Keratinocyte (primary cell): ENCODE results near the gene ZNF195. TPM values are rescaled to one million over a fixed set of nuclear protein-coding genes. Genes with fewer than 3 reads are reported as not detected.
A peak's percentile ranks its signal among the peaks of the same experiment; 100 is the strongest.

Experiments
- DNase-seq: peaks from one replicate; pipeline ENCODE4 v3.0.0-alpha.2; 2011; ENCODE audit warnings: low read depth, missing footprints, low spot score
- FAIRE-seq: peaks from 2 replicates; lab custom pipeline; 2011; peaks lifted over from hg19 to GRCh38; lab: Jason Lieb, UNC
- H2AFZ ChIP-seq: 2 replicates; pipeline ENCODE4 v1.6.0; 2012; ENCODE audit warnings: low read length, control low read depth, inconsistent platforms; ENCODE audit not compliant: control insufficient read depth
- H3K27ac ChIP-seq: 2 replicates; pipeline ENCODE4 v1.5.1; 2011; ENCODE audit warnings: low read length; ENCODE audit not compliant: control insufficient read depth, insufficient read depth
- H3K27me3 ChIP-seq: 3 replicates; pipeline ENCODE4 v1.6.0; 2011; ENCODE audit warnings: low read length; ENCODE audit not compliant: control insufficient read depth, insufficient read depth; ENCODE audit errors: extremely low read depth
- H3K36me3 ChIP-seq, 2 experiments: 2 replicates in 1 of 2; 3 replicates in 1 of 2; pipeline ENCODE4 v1.5.1; 2011; ENCODE audit warnings: low read length in 2 of 2, mild to moderate bottlenecking in 1 of 2; ENCODE audit not compliant: control insufficient read depth in 2 of 2, insufficient read depth in 2 of 2; ENCODE audit errors: extremely low read depth in 1 of 2
- H3K4me1 ChIP-seq: 3 replicates; pipeline ENCODE4 v1.5.1; 2011; ENCODE audit warnings: low read length; ENCODE audit not compliant: control insufficient read depth, insufficient read depth; ENCODE audit errors: extremely low read depth
- H3K4me2 ChIP-seq: 3 replicates; pipeline ENCODE4 v1.6.0; 2011; ENCODE audit warnings: low read depth, low read length; ENCODE audit not compliant: control insufficient read depth, insufficient read depth; ENCODE audit errors: extremely low read depth
- H3K4me3 ChIP-seq, 3 experiments: fragments of 200-600 bp in 1 of 3; sonication (generic) in 1 of 3; 2 replicates in 2 of 3; 3 replicates in 1 of 3; pipeline ENCODE4 v1.5.1; 2011 to 2016; ENCODE audit warnings: low read length in 3 of 3, mild to moderate bottlenecking in 3 of 3, control low read depth in 2 of 3, inconsistent platforms in 1 of 3, low read depth in 1 of 3, mixed read lengths in 1 of 3, mixed run types in 1 of 3, moderate library complexity in 1 of 3; ENCODE audit not compliant: control insufficient read depth in 2 of 3, insufficient read depth in 2 of 3; ENCODE audit errors: extremely low read depth in 1 of 3
- H3K79me2 ChIP-seq: 2 replicates; pipeline ENCODE4 v1.6.0; 2012; ENCODE audit warnings: low read length; ENCODE audit not compliant: control insufficient read depth, insufficient read depth
- H3K9ac ChIP-seq: 3 replicates; pipeline ENCODE4 v1.6.0; 2011; ENCODE audit warnings: low read length; ENCODE audit not compliant: control insufficient read depth, insufficient read depth; ENCODE audit errors: extremely low read depth
- H3K9me1 ChIP-seq: 3 replicates; pipeline ENCODE4 v1.6.0; 2011; ENCODE audit warnings: low read length; ENCODE audit not compliant: control insufficient read depth, insufficient read depth; ENCODE audit errors: extremely low read depth
- H3K9me3 ChIP-seq: 2 replicates; pipeline ENCODE4 v1.5.1; 2012; ENCODE audit warnings: low read depth, low read length; ENCODE audit not compliant: control insufficient read depth
- H4K20me1 ChIP-seq: 3 replicates; pipeline ENCODE4 v1.6.0; 2011; ENCODE audit warnings: low read length; ENCODE audit not compliant: control insufficient read depth, insufficient read depth; ENCODE audit errors: extremely low read depth
- EZH2 ChIP-seq: IDR thresholded peaks from one replicate; pipeline ENCODE4 v1.6.1; 2012; ENCODE audit warnings: inconsistent platforms, mild to moderate bottlenecking, low read length, moderate library complexity
- dilution Hi-C: fragments of 300-500 bp; cut with MboI; formaldehyde crosslinking; loops from one replicate; pipeline ENCODE4 v1.7.0; 2020; ENCODE audit warnings: low sequenced_read_pairs; ENCODE audit not compliant: extremely low pct_ligation_motif_present
- polyA plus RNA-seq, 5 experiments: library from polyadenylated mRNA; depleted of rRNA in 3 of 5; stranded (reverse) in 3 of 5; stranded (forward) in 1 of 5; unstranded in 1 of 5; fragments of >200 nt; gene quantifications; 1 replicate in 1 of 5; 2 replicates in 3 of 5; 3 replicates in 1 of 5; pipeline versions ENCODE4 v1.2.1 to v1.2.3, GENCODE V29; 2011 to 2012; ENCODE audit warnings: missing spikeins in 2 of 5, low read depth in 1 of 5, low replicate concordance in 1 of 5
- TF ChIP-seq, protein P1 (sequence below), 3 experiments: IDR thresholded peaks in 1 of 3; conservative IDR thresholded peaks in 1 of 3; optimal IDR thresholded peaks in 1 of 3; 2 replicates in 2 of 3; 3 replicates in 1 of 3; pipeline versions ENCODE3 to v1.5.1; 2011; ENCODE audit warnings: low read length in 3 of 3, mild to moderate bottlenecking in 3 of 3, moderate library complexity in 2 of 3, control low read depth in 1 of 3, inconsistent platforms in 1 of 3; ENCODE audit not compliant: insufficient read depth in 2 of 3; ENCODE audit errors: extremely low read depth in 1 of 3

ZNF195 gene
- polyA plus RNA-seq, 1 donor (not counting 4 experiments of a cell fraction or from before 2014, with no cell fraction given): 27.4 TPM

DNA sequence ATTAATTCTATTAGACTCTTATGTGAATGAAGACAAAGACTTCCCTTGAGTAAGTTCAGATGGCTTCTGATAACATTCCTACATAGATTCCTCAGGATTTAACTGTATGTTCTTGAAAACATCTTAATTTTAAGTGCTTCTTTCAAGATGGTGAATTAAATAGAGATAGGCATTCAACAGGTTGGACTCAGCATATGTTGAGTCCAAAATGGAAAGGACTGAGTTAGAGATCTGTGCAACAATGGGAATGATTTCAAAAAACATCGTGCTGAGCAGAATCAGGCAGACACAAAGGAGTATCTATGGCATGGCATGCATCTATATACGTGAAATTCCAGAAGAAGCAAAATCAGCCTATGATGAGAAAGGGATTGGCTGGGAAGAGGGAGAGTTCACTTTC is 36.2 kb downstream of the ZNF195 start:
- Histone ChIP-seq H3K9ac (no peak overlapping the region), H3K4me1 (peaks cover 7% of the 10 kb centered on the region), H3K9me3 (peaks cover 6% of the 10 kb centered on the region), H3K27ac (no peak overlapping the region), H2AFZ (no peak overlapping the region), H4K20me1 (no peaks in the 10 kb centered on the region), H3K79me2 (no peaks in the 10 kb centered on the region), H3K4me3 (no peak overlapping the region), H3K4me2 (no peak overlapping the region), H3K36me3 (no peaks in the 10 kb centered on the region), H3K9me1 (no peaks in the 10 kb centered on the region), H3K27me3 (peaks cover 6% of the 10 kb centered on the region)
- DNase-seq: no peak
- dilution Hi-C loops: no loop called here
- TF ChIP-seq EZH2: no peak
- TF ChIP-seq, protein P1, sequence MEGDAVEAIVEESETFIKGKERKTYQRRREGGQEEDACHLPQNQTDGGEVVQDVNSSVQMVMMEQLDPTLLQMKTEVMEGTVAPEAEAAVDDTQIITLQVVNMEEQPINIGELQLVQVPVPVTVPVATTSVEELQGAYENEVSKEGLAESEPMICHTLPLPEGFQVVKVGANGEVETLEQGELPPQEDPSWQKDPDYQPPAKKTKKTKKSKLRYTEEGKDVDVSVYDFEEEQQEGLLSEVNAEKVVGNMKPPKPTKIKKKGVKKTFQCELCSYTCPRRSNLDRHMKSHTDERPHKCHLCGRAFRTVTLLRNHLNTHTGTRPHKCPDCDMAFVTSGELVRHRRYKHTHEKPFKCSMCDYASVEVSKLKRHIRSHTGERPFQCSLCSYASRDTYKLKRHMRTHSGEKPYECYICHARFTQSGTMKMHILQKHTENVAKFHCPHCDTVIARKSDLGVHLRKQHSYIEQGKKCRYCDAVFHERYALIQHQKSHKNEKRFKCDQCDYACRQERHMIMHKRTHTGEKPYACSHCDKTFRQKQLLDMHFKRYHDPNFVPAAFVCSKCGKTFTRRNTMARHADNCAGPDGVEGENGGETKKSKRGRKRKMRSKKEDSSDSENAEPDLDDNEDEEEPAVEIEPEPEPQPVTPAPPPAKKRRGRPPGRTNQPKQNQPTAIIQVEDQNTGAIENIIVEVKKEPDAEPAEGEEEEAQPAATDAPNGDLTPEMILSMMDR (optimal IDR thresholded peaks at IDR 0.05 in 1 of 3, IDR thresholded peaks at IDR 0.05 in 1 of 3, conservative IDR thresholded peaks at IDR 0.05 in 1 of 3; ENCODE audit: extremely low read depth in 1 of 3, insufficient read depth in 2 of 3, low read length in 3 of 3): no peak
- FAIRE-seq: no peak

DNA sequence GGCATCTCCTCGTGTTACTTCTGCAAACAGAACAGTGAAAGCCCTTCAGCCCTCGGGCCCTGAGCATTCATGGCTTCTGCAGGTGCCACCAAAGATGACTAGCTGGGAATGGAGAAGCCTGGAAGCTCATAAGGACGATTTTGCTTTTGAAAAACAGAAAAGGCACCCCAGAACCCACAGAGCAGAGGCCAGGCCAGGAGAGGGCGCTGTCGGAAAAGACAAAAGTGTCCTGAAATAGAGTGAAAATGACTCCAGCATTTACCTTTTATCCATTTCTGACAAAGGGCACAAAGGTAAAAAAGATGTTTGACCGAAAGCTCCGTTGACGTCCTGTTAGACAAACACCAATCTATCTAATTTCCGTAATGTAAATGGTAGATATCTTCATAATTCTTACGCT is 37.6 kb downstream of the ZNF195 start:
- TF ChIP-seq, protein P1 (optimal IDR thresholded peaks at IDR 0.05 in 1 of 3, IDR thresholded peaks at IDR 0.05 in 1 of 3, conservative IDR thresholded peaks at IDR 0.05 in 1 of 3; ENCODE audit: extremely low read depth in 1 of 3, insufficient read depth in 2 of 3, low read length in 3 of 3): peak; percentile 65 to 72 (median 67)
- no peak for TF ChIP-seq EZH2
- Histone ChIP-seq H3K9ac (no peak overlapping the region), H2AFZ (no peak overlapping the region), H3K4me1 (peaks cover 7% of the 10 kb centered on the region), H3K36me3 (no peaks in the 10 kb centered on the region), H3K9me3 (no peaks in the 10 kb centered on the region), H3K27me3 (peaks cover 6% of the 10 kb centered on the region), H3K4me3 (no peak overlapping the region), H3K4me2 (no peak overlapping the region), H4K20me1 (no peaks in the 10 kb centered on the region), H3K9me1 (no peaks in the 10 kb centered on the region), H3K79me2 (no peaks in the 10 kb centered on the region), H3K27ac (no peak overlapping the region)
- DNase-seq (no peak), FAIRE-seq (peak; percentile 41)
- dilution Hi-C loops: no loop called here
